OCI-LY7 (cell line): ENCODE measurements around the gene AMOTL2.

Source experiments
- EZH2phosphoT487 ChIP-seq: fragments of 200-600 bp; sonication (generic); IDR thresholded peaks from 2 replicates; pipeline ENCODE4 v1.6.1; 2018; ENCODE audit warnings: low read depth, borderline replicate concordance, mild to moderate bottlenecking, mixed run types, antibody characterized with exemption, low read length, moderate library complexity, mixed read lengths
- TF ChIP-seq, protein P1 (sequence below): fragments of 200-600 bp; sonication (generic); conservative IDR thresholded peaks from 2 replicates; pipeline ENCODE4 v1.5.1; 2014; ENCODE audit warnings: mild to moderate bottlenecking, antibody characterized with exemption, low read length, moderate library complexity, mixed read lengths

DNA sequence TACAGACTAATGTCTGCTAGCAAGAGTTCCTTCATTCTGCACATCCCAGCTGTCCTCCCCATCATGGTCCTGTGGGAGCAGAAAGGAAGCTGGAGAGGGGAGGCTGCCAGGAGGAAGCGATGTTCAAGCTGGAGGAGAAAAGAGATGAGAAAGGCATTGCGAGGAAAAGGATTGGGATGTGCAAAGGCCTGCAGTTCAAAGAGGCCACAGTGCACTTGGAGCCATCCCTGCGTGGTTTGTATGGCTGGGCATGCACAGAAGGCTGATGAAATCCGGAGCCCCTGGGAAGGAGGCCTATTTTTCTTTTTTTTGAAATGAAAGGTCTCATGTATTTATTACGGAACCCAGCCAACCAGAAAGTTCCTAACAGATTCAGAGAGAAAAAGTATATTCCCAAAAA lies 22.8 kb downstream of the AMOTL2 start:
- TF ChIP-seq, protein P1, sequence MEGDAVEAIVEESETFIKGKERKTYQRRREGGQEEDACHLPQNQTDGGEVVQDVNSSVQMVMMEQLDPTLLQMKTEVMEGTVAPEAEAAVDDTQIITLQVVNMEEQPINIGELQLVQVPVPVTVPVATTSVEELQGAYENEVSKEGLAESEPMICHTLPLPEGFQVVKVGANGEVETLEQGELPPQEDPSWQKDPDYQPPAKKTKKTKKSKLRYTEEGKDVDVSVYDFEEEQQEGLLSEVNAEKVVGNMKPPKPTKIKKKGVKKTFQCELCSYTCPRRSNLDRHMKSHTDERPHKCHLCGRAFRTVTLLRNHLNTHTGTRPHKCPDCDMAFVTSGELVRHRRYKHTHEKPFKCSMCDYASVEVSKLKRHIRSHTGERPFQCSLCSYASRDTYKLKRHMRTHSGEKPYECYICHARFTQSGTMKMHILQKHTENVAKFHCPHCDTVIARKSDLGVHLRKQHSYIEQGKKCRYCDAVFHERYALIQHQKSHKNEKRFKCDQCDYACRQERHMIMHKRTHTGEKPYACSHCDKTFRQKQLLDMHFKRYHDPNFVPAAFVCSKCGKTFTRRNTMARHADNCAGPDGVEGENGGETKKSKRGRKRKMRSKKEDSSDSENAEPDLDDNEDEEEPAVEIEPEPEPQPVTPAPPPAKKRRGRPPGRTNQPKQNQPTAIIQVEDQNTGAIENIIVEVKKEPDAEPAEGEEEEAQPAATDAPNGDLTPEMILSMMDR, result no peak
- no peak for TF ChIP-seq EZH2phosphoT487
